NOMO-1 treated with dmso at 0.1 percent for 144 hours (cell line): Measurements from ENCODE around the gene E2F2.

ENCODE experiments used
- DNase-seq: peaks from one replicate; lab custom pipeline; 2025; ENCODE audit not compliant: unreplicated experiment; lab: John Stamatoyannopoulos, UW

The E2F2 gene, protein sequence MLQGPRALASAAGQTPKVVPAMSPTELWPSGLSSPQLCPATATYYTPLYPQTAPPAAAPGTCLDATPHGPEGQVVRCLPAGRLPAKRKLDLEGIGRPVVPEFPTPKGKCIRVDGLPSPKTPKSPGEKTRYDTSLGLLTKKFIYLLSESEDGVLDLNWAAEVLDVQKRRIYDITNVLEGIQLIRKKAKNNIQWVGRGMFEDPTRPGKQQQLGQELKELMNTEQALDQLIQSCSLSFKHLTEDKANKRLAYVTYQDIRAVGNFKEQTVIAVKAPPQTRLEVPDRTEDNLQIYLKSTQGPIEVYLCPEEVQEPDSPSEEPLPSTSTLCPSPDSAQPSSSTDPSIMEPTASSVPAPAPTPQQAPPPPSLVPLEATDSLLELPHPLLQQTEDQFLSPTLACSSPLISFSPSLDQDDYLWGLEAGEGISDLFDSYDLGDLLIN

DNA sequence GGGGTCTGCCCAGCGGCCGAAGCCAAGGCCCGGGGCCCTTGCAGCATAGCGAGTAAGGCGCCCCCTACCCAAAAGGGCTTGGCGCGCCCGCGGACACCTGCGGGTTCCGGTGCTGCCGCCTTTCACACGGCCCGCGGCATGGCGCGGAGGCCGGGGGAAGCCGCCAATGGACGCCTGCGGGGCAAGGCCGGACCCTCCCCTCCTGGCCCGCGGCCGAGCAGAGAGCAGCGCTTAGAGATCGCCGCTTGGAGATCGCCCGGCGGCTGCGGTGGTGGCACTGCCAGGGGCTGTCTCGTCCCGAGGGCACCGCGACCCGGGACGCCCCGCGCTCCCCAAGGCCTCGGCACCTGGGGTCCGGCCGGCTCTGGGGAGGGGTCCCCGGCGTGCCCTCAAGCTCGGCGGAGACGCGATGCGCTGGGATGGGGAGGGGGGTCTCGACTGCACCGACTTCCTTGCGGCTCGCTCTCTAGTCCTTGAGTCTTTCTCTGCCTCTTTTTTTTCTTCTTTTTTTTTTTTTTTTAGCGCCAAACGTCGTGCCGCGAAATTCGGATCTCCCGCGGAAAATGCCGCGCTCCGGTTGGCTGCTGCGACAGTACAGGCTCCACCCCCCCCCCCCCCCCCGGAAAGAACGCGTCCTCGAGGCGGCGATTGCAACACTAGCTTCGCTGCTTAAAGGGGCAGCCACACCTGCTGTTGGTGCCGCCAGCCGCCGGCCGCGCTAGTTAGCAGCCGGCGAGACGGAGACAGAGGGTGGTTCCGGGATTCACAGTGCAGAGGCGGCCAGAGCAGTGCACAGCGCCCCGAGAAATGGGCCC lies at the start of gene E2F2:
Gene E2F2 (minus strand): TSS at position 487 of the 815 bp plus-strand sequence. CDS start 440 bp downstream, at position 47.
- DNase-seq: peak; percentile 81

GRCh38 chr1:23578997-23579363 lies 47.9 kb upstream of the E2F2 start:
- DNase-seq: no peak

DNA sequence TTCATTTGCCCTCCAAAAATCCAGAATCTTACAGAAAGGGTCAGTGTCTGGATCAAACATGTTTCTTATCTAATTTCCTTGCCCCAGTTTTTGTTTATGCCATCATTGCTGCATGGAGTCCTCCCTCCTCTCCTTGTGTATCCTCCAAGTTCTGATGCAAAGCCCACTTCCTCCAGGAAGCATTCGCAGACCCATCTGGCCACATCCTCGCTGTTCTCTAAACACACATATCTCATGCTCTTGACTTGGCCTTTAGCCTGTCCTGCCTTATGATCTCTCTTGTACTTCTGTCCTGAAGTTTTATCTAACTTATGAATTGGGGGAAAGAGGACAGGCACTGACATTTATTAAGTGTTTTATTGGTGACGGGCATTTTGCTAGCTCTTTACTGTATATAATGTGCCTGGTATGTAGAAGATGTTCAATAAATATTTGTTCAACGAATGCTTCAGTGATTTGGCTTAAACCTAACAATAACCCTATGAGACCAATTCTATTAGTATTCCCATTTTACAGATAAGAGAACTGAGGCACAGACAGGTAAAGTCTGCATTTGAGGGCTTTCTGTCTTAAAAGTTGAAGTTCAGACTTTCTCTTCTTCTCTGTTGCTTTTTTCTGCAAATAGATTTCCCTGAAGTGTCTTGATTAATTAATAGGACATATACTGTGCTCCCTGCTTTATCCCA lies 47.4 kb upstream of the E2F2 start:
- no peak for DNase-seq

DNA sequence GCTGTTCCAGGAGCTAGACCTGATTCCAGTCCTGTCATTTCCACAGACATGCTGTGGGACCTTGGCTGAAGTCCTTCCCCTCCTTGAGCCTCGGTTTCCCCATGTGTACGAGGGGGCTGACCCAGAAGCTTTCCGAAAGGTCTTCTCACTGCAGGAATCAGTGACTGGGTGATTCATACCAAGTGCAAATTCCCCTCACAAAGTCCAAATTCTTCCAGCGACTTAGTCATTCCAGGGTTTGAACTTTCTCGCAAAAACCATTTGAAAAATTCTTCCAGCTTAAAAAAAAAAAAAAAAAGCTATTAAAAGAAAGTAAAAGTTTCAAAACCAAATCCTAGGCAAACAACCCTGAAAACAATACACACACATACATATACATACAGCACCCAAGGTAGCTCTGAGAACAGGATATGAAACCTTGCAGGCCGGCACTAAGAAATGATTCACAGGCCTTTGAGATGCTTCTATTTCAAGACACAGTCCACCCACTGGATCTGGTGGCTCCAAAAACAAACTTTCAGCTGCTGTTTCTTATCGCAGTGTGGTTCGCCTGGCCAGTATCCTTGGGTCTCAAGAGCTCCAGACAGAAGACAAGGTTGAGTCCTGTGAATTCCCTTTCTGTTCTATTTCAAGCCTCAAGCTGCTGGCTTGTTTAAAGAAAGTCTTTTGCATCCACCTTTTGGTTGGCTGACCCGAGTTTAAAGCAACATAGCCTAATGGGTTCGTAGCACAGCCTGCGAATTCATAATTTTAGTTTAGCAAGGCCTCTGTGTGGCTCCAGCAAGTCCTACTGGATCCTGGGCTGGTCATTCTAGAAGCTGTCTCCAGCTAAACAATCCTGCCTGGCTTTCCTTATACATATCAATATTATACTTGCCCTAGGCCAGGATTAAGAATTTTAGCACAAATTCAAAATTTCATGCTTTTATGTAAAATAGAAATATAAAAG lies 46.3 kb upstream of the E2F2 start:
- DNase-seq: peak; percentile 21

DNA sequence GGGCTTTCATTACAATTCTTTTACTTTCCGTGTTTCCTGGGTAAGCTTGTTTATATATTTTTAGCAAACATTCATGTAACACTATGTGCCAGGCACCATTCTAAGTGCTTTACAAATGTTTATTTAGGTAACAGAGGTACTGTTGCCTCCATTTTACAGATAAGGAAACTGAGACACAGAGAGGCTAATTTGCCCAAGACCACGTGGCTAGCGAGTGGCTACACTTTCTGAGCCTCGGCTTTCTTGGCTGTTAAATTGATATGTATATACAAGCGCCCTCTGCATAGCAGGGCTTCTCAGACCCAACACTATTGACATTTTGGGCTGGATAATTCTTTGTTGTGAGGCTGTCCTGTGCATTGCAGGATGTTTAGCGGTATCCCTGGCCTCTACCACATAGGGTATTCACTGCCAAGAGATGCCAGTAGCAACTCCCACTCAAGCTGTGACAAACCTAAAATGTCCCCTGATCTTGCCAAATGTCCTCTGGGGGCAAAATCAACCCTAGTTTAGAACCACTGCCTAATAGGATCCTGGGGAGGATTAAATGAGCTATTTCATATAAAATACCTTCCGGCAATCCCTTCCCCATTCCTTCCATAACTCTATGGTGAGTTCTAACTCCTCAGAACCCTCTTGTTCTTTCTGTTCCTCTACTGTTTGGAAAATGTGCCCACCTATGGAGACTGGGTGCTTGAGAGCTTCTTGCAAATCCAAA lies 45.5 kb upstream of the E2F2 start:
- no peak for DNase-seq

DNA sequence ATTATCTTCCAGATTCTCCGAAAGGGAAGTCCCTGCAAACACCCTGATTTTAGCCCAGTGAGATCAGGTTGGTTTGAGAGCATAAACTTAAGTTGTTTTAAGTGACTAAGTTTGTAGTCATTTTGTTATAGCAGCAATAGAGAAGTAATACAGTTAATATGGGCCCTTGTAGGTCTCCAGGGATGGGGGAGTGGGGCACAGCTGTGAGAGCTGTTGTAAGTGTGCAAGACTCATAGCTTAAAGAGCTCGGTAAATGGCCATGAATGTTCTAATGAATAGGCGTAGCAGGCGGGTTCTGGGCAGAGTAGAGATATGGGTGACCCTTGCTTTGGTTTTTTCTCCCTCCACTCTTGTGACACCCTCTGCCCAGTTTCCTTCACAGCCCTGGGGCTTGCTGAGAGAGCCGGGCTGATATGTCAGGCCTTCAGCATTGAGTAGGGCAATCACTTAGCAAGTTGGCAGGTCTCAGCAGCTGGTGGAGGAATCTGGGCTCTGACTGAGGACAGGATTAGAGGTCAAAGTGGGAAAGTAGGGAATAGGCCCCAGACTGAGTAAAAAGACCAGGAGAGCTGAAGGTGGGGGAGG lies 44.3 kb upstream of the E2F2 start:
- DNase-seq: no peak

DNA sequence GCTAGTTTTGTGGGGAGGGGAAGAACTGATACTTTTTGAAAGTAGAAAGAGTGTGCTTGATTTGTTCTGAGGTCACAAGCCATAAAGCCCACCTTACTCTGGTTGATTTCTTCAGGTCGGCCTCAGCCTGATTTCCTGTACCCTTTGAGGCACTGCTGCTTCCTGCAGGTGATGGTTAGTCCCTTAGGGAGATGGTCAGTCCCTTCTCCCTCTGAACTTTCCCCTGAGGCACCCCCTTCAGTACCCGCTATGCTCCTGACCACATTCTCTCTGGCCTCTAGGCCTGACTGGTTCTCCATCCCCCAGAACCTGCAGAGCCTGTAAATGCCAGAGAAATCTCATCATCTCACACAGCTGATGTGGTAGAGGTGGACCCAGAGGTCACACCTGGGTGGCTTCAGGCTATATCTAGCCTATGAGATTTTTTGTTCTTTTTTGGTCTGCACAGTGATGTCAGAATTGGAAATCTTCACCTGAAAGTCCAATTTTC lies 43.3 kb upstream of the E2F2 start:
- no peak for DNase-seq

- no peak for DNase-seq
Measured at GRCh38 chr1:23573574-23574182, 42.6 kb upstream of the E2F2 start.

DNA sequence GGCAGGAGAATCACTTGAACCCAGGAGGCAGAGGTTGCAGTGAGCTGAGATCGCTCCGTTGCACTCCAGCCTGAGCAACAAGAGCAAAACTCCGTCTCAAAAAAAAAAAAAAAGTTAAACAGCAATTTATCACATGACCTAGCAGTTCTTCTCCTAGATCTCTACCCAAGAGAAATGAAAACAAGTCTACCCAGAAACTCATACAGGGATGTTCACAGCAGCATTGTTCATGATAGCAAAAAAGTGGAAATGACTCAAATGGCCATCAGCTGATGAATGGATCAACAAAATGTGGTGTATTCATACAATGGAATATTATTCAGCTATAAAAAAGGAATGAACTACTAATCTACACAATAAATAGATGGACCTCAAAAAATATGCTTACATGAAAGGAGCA lies 40.4 kb upstream of the E2F2 start:
- no peak for DNase-seq

DNA sequence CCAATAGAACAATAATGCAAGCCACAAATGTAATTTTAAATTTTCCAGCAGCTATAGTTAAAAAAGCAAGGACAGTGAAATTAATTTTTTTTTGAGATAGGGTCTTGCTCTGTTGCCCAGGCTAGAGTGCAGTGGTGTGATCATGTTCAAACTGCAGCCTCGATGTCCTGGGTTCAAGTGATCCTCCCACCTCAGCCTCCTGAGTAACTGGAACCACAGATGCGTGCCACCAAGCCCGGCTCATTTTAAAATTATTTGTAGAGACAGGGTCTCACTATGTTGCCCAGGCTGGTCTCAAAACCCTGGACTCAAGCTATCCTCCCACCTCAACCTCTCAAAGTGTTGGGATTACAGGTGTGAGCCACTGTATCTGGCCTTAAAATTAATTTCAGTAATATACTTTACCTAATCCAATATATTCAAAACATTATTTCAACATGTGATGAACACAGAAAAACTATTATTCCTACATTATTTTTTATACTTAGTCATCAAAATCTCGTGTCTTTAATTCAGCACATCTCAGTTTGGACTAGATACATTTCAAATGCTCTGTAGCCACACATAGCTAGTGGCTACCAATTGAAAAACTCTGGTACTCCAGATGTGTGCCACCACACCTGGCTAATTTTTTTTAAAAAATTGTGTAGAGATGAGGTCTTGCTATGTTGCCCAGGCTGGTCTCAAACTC lies 39.1 kb upstream of the E2F2 start:
- DNase-seq: no peak

GRCh38 chr1:23568608-23569383 lies 37.8 kb upstream of the E2F2 start:
- DNase-seq: no peak

GRCh38 chr1:23567996-23568607 lies 37.1 kb upstream of the E2F2 start:
- DNase-seq: no peak

GRCh38 chr1:23567629-23567995 lies 36.6 kb upstream of the E2F2 start:
- DNase-seq: no peak

DNA sequence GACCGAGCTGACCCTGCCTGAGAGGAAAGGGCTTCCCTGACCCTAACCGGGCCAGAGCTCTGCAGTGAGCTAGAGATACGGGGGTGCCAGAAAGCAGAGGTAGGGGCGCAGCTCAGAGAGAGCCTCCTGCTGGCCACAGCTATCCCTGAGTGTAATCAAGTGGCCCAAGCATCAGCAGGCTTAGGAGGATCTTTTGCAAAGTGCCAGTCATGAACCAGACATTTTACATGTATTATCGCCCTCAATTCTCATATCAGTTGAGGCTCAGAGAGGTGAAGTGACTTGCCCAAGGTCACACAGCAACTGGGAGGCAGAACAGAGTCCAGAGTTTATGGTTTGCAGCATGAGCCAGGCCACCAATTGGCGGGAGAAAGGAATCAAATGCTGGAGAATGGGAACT lies 35.3 kb upstream of the E2F2 start:
- no peak for DNase-seq

DNA sequence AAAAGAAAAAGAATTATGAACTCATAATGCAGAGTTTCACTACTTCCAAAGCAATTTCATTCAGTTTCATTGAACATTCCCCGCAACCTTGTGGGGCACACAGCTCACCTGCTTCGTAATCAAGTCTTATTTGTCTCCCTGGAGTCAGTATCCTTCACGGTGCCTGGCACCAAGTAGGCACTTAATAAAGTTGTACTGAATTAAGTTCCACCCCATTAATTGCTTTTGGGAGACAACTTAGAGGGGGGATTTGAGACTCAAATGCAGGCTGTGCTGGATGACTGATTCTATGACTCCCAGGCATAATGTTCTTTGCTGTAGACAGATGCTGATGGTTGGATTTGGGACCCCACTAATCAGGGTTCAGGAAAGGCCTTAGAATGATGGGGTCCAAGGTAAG lies 34.7 kb upstream of the E2F2 start:
- no peak for DNase-seq

GRCh38 chr1:23564529-23565122 lies 33.6 kb upstream of the E2F2 start:
- DNase-seq: no peak
